HG03280 (cell line): Measurements from ENCODE around the gene XYLT1.

Experiments used
- ATAC-seq: cut with Tn5 transposase; IDR thresholded peaks from one replicate; pipeline ENCODE4 v1.9.1; 2021; ENCODE audit warnings: mild to moderate bottlenecking, moderate library complexity; ENCODE audit not compliant: unreplicated experiment

XYLT1 gene

DNA sequence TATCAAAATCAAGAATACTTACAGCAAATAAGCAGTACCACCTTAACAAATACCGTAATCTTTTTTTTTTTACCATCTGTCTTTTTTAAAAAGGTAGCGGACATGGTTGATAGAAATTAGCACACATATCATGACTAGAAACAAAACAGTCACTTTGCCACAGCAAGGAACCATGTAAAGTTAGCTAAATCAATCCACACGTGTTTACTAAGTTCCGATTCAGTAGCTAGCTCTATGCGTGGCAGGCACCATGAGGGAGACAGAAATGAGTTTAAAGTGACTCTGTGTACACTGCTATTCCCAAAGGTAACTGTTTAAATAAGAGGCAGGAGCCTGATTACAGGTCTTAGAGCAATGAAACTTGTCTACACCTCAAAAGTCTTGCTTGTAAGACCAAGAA lies 108.6 kb downstream of the XYLT1 start:
- no peak for ATAC-seq

DNA sequence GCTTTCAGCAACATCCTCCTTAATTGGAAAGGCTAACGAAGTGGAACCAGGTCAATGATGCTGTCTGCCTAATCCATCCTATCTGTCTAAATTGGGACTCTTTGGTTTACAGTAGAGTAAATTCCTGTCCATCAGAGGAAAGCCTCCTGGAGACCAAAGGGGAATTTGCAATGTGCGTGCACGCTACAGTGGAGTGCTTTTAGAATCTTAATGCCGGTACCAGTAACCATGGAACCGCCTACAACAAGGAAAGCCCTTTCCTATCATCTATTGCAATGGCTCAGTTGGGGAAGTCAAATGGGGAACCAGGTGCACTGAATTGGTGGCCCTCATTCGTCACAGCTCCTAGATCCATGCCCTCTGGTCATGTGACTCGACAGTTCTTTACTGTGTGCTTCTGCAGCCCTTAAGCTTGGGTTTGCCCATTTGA lies 110.1 kb downstream of the XYLT1 start:
- ATAC-seq: no peak

GRCh38 chr16:17359788-17360390 lies 110.9 kb downstream of the XYLT1 start:
- ATAC-seq: no peak

DNA sequence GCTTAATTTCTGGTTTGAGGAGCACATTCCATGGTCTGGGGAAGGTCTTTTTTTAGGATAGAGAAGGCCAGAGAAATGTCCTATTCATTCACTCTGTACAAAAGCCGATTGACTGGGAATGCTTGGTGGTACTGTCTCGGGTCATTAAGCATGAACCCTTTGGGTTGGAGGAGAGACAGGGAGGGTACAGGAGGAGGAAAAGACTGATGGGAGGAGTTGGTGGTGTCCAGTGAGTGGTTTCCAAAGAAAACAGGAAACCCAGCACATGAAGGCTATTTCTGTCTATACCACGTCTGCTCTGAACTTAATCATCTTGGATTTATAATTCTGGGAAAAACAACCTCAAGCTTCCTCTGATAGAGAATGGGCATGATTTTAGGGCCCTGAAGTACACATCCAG lies 111.9 kb downstream of the XYLT1 start:
- ATAC-seq: no peak

GRCh38 chr16:17358355-17358754 lies 112.4 kb downstream of the XYLT1 start:
- ATAC-seq: no peak

DNA sequence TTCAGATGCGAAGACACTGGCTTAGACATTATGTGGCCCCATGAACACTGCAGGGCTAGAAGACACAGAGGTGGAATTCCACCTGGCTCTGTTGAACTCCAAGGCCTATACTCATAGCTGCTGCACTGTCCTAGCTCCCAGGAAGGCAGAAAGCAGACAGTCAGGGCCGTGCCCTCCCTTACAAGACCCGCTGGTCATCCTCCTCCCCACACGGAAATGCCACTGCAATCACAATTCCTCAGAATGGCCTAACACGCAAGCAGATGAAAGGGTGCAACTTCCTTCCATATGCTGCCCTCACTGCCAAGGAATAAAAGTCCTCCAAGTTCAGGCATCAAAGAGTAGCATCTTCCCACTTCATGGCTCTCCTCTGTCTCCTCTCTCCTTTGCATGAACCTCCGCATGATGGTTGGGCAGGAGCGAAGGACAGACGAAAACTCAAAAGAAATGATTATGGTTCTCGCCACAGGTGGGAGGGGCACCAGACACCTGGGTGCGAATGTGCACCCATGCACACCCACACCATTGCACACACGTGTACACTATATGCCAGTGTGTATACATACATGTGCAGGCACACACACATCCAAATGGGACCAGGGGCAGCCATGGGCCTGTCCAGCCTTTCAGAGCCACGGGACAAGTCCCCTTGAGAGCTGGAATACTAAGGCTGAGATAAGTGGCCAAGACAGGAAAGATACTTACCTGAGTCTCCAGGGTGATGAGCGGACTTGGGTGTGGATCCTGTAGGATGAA lies 113.3 kb downstream of the XYLT1 start:
- ATAC-seq: no peak

- ATAC-seq: no peak
Measured at GRCh38 chr16:17356243-17356933, 114.4 kb downstream of the XYLT1 start.

DNA sequence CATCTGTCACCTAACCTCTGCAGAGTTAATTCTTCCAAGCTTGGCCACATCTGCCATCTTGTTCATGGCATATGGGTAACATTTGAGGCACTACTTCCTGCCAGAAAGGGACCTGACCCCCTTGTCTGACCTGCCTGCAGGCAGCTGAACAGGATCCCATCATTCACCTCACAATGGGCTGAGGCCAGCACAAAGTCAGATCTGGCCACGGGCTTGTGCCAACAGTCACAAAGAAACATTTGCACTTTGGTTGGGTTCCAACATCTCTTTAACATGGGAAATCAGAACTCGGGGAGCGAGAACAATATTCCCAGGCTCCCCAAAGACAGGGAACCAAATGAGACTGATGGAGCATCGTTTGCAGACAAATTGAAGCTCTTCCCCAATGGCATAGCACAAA lies 116.1 kb downstream of the XYLT1 start:
- no peak for ATAC-seq

GRCh38 chr16:17354141-17354601 lies 116.6 kb downstream of the XYLT1 start:
- no peak for ATAC-seq

GRCh38 chr16:17353561-17353960 lies 117.2 kb downstream of the XYLT1 start:
- no peak for ATAC-seq

DNA sequence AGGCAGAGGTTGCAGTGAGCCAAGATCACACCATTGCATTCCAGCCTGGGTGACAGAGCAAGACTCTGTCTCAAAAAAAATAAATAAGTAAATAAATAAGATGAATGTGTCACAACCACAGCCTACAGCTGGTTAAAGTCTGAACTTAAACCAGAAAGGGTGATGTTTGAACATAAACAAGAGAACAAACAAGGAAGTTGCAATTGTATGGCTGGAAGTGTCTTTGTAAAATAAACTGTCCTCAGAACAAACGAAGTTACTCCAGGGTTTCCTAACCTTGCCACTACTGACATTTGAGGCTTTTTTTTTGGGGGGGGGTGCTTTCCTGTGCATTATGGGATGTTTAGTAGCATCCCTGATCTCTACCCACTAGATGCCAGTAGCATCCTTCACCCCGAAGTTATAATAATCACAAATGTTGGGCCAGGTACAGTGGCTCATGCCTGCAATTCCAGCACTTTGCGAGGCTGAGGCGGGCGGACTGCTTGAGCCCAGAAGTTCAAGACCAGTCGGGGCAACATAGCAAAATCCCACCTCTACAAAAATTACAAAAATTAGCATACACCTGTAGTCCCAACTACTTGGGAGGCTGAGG lies 119.2 kb downstream of the XYLT1 start:
- ATAC-seq: no peak

DNA sequence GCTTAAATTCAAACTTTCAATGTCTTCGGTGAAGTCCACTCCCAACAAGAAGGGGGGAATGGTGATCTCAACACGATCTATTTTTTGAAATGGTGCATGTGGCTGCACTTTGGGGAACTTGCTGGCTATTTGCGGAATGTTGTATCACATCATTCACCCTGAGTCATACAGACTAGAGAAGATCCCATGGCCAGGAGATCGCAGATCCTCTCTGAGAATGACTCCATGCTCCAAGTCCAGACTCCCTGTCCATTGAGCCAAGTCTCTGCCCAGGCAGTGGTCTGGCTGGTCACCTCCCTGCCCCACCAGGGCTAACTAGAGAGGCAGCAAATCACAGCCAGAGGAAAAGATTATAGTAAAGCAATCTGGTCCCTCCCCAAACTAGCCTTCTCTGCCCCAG lies 120.6 kb downstream of the XYLT1 start:
- ATAC-seq: no peak

DNA sequence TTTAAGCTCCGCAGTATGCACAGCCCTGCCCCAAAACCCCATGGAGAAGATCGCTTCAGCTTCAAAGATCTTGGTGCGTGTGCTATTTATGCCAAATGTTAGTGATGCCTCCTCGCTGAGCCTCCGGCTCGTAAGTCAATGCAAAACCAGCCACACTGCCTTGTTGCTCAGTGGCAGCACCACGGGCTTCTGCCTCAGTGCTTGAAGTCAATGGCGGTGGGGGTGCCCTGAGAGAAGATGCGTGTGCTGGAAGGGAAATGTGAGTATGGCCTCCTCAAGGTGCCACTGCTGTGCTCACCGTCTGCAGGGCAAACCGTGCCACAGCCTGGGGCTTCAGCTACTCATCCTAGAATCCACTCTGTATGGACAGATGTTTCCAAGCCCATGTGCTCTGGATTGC lies 121.9 kb downstream of the XYLT1 start:
- no peak for ATAC-seq

DNA sequence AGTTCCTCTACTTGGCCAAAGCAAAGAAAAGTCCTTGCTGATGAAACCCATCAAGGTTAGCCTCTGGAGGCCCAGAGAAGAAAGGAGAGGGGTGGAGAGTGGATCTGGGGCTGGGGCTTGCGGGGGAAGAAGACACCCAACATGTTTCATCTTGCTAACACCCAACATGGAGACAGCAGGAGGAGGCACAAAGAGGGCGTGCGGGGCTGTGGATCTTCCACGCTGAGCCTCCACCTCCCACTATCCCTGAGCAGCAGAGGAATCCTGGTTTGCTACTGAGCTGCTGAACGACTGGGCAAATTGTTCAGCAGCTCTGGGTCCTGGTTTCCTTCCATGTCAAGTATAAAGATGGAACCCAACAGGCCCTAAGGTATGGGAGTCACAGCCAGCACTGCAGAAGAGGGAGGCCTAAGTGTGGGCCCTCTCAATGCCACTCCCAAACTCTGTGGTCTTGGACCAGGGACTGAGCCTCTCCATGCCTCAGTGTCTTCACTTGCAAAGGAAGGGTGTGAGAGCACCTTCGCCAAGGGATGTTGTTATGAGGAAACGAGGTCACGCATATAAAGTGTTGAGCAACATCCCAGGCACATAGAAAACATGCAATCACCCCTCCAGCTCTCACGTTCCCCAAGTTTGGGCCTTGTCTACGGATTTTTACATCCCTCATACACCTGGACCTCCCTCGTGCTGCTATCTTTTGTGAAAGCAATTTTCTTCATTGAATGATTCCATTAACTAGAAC lies 122.5 kb downstream of the XYLT1 start:
- ATAC-seq: no peak

DNA sequence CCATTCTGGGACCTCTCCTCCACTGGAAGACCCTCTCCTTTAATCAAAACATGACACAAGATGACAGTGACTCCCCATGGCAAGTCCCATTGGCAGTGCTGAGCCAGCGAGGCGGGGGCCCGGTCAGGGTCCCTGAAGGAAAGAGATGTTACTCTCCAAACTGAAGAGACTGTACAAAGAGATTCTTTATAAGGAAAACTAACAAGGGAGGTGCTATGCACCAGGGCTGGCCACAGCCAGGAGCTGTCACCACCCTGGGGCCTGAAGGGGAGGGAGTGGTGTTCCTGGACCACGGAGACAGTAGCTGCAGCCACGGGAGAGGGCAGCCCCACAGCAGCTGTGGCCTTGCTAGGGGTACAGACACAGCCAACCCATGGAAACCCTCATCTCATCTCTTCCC lies 123.1 kb downstream of the XYLT1 start:
- no peak for ATAC-seq

DNA sequence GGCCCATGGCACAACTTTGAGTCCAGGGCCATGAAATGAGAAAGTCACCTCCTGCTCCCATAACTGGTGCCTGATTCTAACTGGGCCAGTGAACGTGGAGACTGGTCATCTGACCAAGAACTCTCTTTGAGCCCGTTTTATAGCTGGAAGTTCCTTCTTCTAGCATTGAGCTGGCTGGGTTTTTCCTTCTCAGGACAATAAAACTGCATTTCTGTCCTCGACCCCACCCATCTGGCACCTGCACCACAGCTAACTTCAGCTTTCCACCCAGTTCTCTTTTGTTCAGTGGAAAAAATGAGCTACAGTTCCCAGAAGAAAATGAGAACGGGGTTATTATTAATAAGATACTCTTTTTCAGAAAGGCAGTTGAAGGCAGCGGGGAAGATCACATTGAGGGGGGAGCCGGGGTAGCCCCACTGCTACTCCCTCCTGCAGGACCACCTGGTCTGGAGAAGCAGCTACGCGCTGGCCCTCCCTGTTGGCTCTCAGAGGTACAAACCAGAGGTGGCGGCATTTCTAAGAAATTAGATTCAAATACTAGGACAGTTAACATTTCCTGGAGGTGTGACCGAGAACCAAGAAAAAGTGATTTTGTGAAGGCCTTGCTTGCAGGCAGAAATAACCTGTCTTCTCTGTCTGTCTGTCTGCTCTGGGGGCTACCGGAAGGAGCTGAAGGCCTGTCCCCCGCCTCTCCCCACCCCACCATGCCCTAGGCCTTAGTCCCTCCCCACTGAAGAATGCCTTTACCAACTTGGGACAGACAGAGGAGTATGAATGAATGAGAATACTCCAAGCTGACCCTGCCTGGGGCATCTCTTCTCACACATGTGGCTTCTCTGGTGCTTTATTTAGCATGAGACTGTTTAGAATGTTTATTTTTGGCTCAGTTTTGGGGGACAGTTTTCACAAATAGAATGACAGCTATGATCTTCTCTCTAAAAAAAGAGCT lies 123.9 kb downstream of the XYLT1 start:
- no peak for ATAC-seq

DNA sequence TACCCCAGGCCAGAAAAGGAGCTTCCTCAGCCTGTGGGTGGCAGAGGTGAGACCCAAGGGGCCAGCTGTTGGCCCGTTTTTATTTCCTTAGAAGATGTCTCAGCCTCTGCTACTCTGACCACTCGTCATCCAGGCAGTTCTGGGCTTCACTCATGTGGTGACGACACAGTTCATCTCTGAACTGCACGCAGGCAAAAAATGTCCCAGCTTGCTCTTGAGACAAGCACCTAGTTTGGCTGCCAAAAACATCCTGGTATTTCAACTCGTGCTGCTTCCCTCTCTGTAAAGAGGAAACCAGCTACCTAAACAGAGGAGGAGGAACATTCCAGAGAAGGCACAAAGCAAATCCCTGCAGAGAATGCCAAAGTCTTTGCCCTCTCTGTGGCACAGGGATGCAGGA lies 125.7 kb downstream of the XYLT1 start:
- ATAC-seq: no peak

DNA sequence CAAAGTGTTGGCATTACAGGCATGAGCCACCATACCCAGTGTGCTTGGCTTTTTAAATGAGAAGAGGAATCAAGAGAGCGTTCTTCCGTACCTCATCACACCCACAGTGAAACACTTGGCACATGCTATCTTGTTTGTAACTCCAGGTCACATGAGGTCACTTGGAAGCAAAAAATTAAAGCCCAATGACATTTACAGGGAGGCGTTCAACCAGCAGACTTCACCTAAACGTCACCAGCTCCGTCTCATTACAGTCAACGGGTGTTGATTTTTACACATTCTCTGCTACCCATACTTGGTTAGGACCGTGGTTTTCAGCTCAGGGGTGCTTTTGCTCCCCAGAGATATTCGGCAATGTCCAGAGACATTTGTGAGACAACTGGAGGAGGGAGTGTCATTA lies 127.0 kb downstream of the XYLT1 start:
- no peak for ATAC-seq

DNA sequence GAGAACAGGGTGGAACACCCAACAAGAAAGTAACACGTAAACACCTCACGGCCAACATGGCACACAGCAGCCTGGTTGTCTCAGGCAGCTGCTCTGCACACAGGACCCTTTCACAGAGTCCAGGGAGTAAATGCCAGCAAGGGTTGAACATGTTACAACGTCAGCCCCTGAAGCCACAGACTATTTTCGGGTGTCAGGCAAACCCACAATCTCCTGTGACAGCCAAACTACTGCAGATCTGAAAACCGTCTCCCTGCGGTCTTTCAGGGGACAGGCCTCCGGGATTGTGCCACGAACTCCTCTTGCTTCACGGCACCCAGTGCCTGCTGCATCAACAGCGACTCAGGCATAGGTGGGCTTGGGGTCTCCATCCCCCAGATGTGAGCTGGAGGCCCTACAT lies 127.7 kb downstream of the XYLT1 start:
- ATAC-seq: no peak

- ATAC-seq: no peak
Measured at GRCh38 chr16:17342031-17342430, 128.7 kb downstream of the XYLT1 start.
